ENCODE measurements around the gene PVALEF.

The PVALEF gene

DNA sequence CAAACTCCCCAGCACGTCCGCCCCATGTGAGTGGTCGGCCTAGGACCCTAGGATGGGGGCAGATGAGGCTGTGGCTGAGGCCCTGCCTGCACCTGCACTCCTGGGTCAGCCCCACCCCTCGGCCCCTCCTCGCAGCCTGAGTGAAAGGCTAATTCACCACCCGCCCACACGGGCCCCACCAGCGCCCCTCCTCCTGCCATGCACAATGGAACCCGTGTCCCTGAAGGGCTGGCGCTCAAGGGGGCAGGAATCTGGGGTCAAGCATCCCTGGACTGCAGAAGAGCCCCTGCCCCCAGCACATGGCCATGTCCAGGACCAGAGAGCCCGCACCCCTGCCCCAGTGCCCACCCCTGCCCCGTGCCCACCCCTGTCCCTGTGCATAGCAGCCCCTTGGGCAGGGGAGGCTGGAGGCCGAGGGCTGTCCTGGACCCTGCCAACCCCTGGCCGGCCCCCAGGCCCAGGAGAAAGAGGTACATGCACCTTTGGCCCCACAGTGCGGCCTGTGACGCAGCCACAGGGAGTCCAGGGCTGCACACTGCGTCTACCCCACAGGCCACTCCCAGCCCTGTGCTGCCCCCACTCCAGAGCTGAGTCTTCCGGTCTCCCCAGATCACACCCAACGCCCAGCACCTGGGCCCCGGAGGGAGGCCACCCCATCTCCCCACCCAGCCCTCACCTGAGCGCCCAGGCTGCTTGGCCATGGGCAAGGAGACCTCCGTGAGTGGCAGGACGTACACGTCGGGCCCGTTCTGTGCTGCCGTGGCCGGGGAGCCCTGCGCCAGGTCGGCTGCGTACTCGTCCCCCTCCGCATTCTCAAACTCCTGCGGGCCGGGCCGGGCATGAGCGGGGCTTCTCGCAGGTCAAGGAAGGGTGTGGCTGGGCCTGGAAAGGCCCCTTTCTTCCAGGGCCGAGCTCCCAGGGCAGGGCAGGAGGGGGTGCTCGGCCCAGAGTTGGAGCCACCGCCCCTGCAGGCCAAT lies 34.6 kb upstream of the PVALEF start:
- H3K4me3 ChIP-seq (ENCODE audit: low read depth, low read length), result no peak overlapping the region
- TF ChIP-seq, protein P1, sequence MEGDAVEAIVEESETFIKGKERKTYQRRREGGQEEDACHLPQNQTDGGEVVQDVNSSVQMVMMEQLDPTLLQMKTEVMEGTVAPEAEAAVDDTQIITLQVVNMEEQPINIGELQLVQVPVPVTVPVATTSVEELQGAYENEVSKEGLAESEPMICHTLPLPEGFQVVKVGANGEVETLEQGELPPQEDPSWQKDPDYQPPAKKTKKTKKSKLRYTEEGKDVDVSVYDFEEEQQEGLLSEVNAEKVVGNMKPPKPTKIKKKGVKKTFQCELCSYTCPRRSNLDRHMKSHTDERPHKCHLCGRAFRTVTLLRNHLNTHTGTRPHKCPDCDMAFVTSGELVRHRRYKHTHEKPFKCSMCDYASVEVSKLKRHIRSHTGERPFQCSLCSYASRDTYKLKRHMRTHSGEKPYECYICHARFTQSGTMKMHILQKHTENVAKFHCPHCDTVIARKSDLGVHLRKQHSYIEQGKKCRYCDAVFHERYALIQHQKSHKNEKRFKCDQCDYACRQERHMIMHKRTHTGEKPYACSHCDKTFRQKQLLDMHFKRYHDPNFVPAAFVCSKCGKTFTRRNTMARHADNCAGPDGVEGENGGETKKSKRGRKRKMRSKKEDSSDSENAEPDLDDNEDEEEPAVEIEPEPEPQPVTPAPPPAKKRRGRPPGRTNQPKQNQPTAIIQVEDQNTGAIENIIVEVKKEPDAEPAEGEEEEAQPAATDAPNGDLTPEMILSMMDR (IDR thresholded peaks at IDR 0.05; ENCODE audit: low read depth, low read length), result no peak

DNA sequence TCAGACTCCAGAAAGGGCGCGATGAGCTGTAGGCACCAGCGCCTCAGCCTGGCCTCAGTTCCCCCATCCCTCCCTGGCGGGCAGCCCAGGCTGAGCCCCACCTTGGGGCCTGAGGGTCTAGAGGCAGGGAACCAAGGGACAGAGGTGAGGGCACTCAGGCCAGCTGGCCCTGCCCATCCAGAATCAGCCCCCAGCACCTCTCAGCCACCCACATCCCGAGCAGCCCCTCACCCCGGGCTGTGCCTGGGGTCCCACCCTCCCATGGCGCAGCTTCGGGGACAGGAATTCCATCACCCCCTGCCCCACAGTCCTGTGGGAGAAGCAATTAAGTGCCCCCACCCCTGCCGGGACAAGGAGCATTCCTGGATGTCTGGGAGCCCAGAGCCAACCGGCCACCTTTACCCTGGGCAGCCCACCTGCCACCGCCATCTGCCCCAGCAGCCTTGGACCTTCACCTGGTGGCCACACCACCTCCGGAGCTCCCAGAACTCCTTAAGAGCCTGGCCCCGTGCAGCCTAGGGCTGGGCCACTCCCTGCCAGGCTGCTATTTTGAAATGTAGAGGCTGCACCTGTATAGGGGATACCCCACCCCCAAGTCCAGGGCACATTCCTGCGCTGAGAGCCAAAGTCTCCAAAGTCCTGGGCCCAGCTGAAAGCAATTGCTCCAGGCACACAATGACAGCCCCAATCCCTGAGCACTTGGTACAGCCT lies 33.7 kb upstream of the PVALEF start:
- H3K4me3 ChIP-seq (ENCODE audit: low read depth, low read length), result no peak overlapping the region
- TF ChIP-seq, protein P1 (IDR thresholded peaks at IDR 0.05; ENCODE audit: low read depth, low read length), result no peak

DNA sequence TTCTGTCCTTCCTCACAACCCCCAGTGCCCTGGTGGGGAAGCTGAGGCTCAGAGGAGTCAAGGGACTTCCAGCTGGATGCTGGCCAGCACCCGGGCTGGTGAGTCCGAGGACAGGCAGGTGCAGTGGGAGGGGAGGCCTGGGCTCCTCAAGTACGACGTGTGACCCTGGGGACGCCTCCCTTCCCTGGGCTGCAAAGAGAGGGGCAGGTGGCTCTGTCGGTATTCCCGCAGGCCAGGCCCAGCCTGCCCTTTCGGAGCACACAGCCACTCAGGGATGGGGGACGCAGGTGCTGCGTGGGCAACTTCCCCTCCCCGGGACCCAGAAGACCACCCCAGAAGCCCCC lies 33.1 kb upstream of the PVALEF start:
- TF ChIP-seq, protein P1 (IDR thresholded peaks at IDR 0.05; ENCODE audit: low read depth, low read length), result no peak
- H3K4me3 ChIP-seq (ENCODE audit: low read depth, low read length), result no peak overlapping the region

DNA sequence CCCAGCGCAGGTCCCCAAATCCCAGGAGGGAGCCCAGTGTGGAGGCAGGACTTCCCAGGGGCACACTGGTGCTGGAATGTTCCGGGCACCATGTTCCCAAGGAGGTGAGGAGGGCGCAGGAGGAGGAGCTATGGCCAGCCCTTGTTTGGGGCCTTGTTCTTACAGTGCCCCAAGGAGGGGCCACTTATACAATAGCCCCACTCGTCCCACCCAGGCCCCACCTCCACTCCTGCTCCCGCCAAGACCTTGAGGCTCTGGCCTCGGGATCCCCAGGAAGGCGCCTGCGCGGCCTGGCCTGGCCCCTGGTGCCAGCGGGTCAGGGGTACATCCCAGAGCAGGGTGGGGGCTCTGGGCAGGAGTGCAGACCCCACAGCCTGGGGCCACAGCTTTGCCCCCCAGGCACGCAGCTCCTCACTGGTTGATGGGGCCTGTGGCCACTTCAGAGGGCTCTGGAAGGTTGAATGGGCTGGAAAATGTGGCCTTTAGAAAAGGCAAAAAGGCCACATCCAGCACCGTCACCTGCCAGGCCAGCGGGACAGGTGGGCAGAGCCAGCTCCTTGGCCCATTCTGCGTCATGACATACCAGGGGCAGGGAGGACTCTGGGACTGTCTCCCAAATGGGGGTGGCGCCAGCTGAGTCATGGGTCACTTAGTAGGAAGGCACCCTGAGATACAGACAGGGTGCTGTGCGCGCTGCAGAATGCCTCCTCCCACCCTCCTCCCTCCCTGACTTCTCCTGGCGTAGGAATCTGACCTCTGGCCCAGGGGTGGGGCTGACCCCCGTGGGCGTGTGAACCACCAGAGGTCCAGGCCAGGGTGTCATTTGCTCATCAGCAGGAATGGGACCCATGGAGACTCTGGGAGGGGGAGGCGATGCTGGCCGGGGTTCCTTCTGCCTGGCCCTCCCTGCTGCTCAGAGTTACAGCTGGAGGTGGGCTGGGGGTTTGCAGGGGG lies 32.3 kb upstream of the PVALEF start:
- no peak overlapping the region for H3K4me3 ChIP-seq (ENCODE audit: low read depth, low read length)
- TF ChIP-seq, protein P1 (IDR thresholded peaks at IDR 0.05; ENCODE audit: low read depth, low read length), result no peak

DNA sequence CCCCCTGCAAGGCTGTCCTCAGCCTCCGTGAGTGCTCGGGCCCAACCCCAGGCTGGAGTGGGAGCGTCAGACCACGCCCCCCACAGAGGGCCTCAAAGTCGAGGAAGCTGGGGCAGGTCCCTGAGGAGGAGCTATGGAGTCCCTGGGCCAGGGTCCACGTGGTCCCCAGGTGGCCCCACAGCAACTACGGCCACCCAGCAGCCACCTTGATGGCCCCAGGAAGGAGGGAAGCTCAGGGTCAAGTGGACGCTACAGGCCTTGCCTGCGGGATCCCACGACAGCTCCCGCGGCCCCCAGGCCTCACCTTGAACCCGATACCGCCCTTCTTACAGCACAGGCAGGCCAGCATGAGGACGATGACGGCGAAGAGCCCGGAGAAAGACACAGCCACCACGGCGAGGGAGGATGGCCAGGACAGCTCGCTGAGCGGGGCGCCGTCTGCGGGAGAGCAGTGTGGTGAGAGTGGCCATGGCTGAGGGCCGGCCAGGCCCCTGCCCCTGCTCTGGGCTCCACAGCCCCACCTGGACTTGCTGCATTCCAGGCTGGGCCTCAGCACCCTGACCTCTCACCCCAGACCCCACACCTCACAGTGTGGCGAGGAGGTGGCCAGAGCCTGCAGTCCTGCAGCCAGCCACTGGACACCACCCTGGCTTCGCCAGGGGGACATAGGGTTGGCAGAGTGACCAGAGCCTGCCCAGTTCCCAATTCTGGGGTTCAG lies 31.1 kb upstream of the PVALEF start:
- TF ChIP-seq, protein P1 (IDR thresholded peaks at IDR 0.05; ENCODE audit: low read depth, low read length), result no peak
- no peak overlapping the region for H3K4me3 ChIP-seq (ENCODE audit: low read depth, low read length)

GRCh38 chr17:81135505-81136278 lies 29.6 kb upstream of the PVALEF start:
- TF ChIP-seq, protein P1 (IDR thresholded peaks at IDR 0.05; ENCODE audit: low read depth, low read length), result no peak
- H3K4me3 ChIP-seq (ENCODE audit: low read depth, low read length), result no peak overlapping the region

Measured in WI38 (cell line).